Measurements from ENCODE around the gene TJP3.

TJP3 gene

GRCh38 chr19:3785938-3786824 is 78.0 kb downstream of the TJP3 start, which contains the start of gene MATK:
TSS of gene MATK (minus strand) at chr19:3786381. CDS start at chr19:3785135, 1,246 bp downstream.
- no peak for DNase-seq (ENCODE audit: low read depth, low spot score)
- Histone ChIP-seq H3K27ac (no peak within 1 kb of the TSS), H3K9ac (ENCODE audit: insufficient read length) (no peak within 1 kb of the TSS), H3K36me3 (ENCODE audit: insufficient read depth, low read length) (no peaks in the 10 kb centered on the region), H3K9me3 (ENCODE audit: low read depth, low read length) (no peaks in the 10 kb centered on the region), H3K4me3 (peak within 1 kb of the TSS; percentile 72)
- no peak for TF ChIP-seq FOXP2 (optimal IDR thresholded peaks at IDR 0.05; ENCODE audit: control extremely low read depth, extremely low read length, insufficient read depth)
- TF ChIP-seq POLR2AphosphoS5 (IDR thresholded peaks at IDR 0.05; ENCODE audit: borderline replicate concordance, low read depth, low read length) = no peak
- no peak for TF ChIP-seq EZH2 (IDR thresholded peaks at IDR 0.05)

GRCh38 chr19:3788996-3789778 is 81.0 kb downstream of the TJP3 start:
- TF ChIP-seq EZH2 (IDR thresholded peaks at IDR 0.05) (no peak), POLR2AphosphoS5 (IDR thresholded peaks at IDR 0.05; ENCODE audit: borderline replicate concordance, low read depth, low read length) (no peak), FOXP2 (optimal IDR thresholded peaks at IDR 0.05; ENCODE audit: control extremely low read depth, extremely low read length, insufficient read depth) (no peak)
- no peak overlapping the region for H3K9ac ChIP-seq (ENCODE audit: insufficient read length)

GRCh38 chr19:3790209-3790734 is 82.1 kb downstream of the TJP3 start:
- no peaks in the 10 kb centered on the region for H3K9me3 ChIP-seq (ENCODE audit: low read depth, low read length)
- H3K27ac ChIP-seq = no peak overlapping the region
- H3K9ac ChIP-seq (ENCODE audit: insufficient read length) = no peak overlapping the region
- H3K36me3 ChIP-seq (ENCODE audit: insufficient read depth, low read length) = no peaks in the 10 kb centered on the region
- TF ChIP-seq FOXP2 (optimal IDR thresholded peaks at IDR 0.05; ENCODE audit: control extremely low read depth, extremely low read length, insufficient read depth) (no peak), EZH2 (IDR thresholded peaks at IDR 0.05) (no peak), POLR2AphosphoS5 (IDR thresholded peaks at IDR 0.05; ENCODE audit: borderline replicate concordance, low read depth, low read length) (no peak)
- DNase-seq (ENCODE audit: low read depth, low spot score) = no peak
- no peak overlapping the region for H3K4me3 ChIP-seq

More at GRCh38 chr19:3788996-3789778, 81.0 kb downstream of the TJP3 start:
- H3K36me3 ChIP-seq (ENCODE audit: insufficient read depth, low read length) = no peaks in the 10 kb centered on the region
- H3K9me3 ChIP-seq (ENCODE audit: low read depth, low read length) = no peaks in the 10 kb centered on the region
- no peak overlapping the region for H3K27ac ChIP-seq
- DNase-seq (ENCODE audit: low read depth, low spot score) = no peak
- no peak overlapping the region for H3K4me3 ChIP-seq

GRCh38 chr19:3790941-3791340 is 82.8 kb downstream of the TJP3 start:
- no peak for TF ChIP-seq FOXP2 (optimal IDR thresholded peaks at IDR 0.05; ENCODE audit: control extremely low read depth, extremely low read length, insufficient read depth)
- no peak for TF ChIP-seq EZH2 (IDR thresholded peaks at IDR 0.05)
- TF ChIP-seq POLR2AphosphoS5 (IDR thresholded peaks at IDR 0.05; ENCODE audit: borderline replicate concordance, low read depth, low read length) = no peak
- Histone ChIP-seq H3K9ac (ENCODE audit: insufficient read length) (no peak overlapping the region), H3K27ac (no peak overlapping the region), H3K4me3 (no peak overlapping the region), H3K36me3 (ENCODE audit: insufficient read depth, low read length) (no peaks in the 10 kb centered on the region), H3K9me3 (ENCODE audit: low read depth, low read length) (no peaks in the 10 kb centered on the region)
- no peak for DNase-seq (ENCODE audit: low read depth, low spot score)

- Histone ChIP-seq H3K4me3 (no peak overlapping the region), H3K27ac (no peak overlapping the region), H3K36me3 (ENCODE audit: insufficient read depth, low read length) (no peaks in the 10 kb centered on the region), H3K9me3 (ENCODE audit: low read depth, low read length) (no peaks in the 10 kb centered on the region), H3K9ac (ENCODE audit: insufficient read length) (no peak overlapping the region)
- no peak for TF ChIP-seq EZH2 (IDR thresholded peaks at IDR 0.05)
- no peak for TF ChIP-seq FOXP2 (optimal IDR thresholded peaks at IDR 0.05; ENCODE audit: control extremely low read depth, extremely low read length, insufficient read depth)
- TF ChIP-seq POLR2AphosphoS5 (IDR thresholded peaks at IDR 0.05; ENCODE audit: borderline replicate concordance, low read depth, low read length) = no peak
- no peak for DNase-seq (ENCODE audit: low read depth, low spot score)
Measured at GRCh38 chr19:3792114-3792513, 83.9 kb downstream of the TJP3 start.

GRCh38 chr19:3793799-3794198 is 85.6 kb downstream of the TJP3 start:
- no peak for DNase-seq (ENCODE audit: low read depth, low spot score)
- no peak overlapping the region for H3K9ac ChIP-seq (ENCODE audit: insufficient read length)
- TF ChIP-seq POLR2AphosphoS5 (IDR thresholded peaks at IDR 0.05; ENCODE audit: borderline replicate concordance, low read depth, low read length) = no peak
- H3K9me3 ChIP-seq (ENCODE audit: low read depth, low read length) = no peaks in the 10 kb centered on the region
- no peaks in the 10 kb centered on the region for H3K36me3 ChIP-seq (ENCODE audit: insufficient read depth, low read length)
- no peak overlapping the region for H3K27ac ChIP-seq
- no peak overlapping the region for H3K4me3 ChIP-seq

- Histone ChIP-seq H3K27ac (no peak overlapping the region), H3K36me3 (ENCODE audit: insufficient read depth, low read length) (no peaks in the 10 kb centered on the region), H3K9ac (ENCODE audit: insufficient read length) (no peak overlapping the region), H3K9me3 (ENCODE audit: low read depth, low read length) (no peaks in the 10 kb centered on the region), H3K4me3 (no peak overlapping the region)
- TF ChIP-seq POLR2AphosphoS5 (IDR thresholded peaks at IDR 0.05; ENCODE audit: borderline replicate concordance, low read depth, low read length) = no peak
- TF ChIP-seq EZH2 (IDR thresholded peaks at IDR 0.05) = no peak
- no peak for TF ChIP-seq FOXP2 (optimal IDR thresholded peaks at IDR 0.05; ENCODE audit: control extremely low read depth, extremely low read length, insufficient read depth)
- DNase-seq (ENCODE audit: low read depth, low spot score) = no peak
Measured at GRCh38 chr19:3796358-3796757, 88.2 kb downstream of the TJP3 start.

GRCh38 chr19:3798137-3798536 is 90.0 kb downstream of the TJP3 start:
- H3K9ac ChIP-seq (ENCODE audit: insufficient read length) = no peak overlapping the region

More at GRCh38 chr19:3798137-3798536, 90.0 kb downstream of the TJP3 start:
- TF ChIP-seq POLR2AphosphoS5 (IDR thresholded peaks at IDR 0.05; ENCODE audit: borderline replicate concordance, low read depth, low read length) = no peak
- TF ChIP-seq EZH2 (IDR thresholded peaks at IDR 0.05) = no peak
- TF ChIP-seq FOXP2 (optimal IDR thresholded peaks at IDR 0.05; ENCODE audit: control extremely low read depth, extremely low read length, insufficient read depth) = no peak
- no peak for DNase-seq (ENCODE audit: low read depth, low spot score)
- Histone ChIP-seq H3K4me3 (no peak overlapping the region), H3K27ac (no peak overlapping the region), H3K9me3 (ENCODE audit: low read depth, low read length) (no peaks in the 10 kb centered on the region), H3K36me3 (ENCODE audit: insufficient read depth, low read length) (no peaks in the 10 kb centered on the region)

Data from SK-N-MC (cell line).